Breast epithelium (tissue), 4 donors: Measurements from ENCODE around the gene C16orf86. TPM values are rescaled to one million over a fixed set of nuclear protein-coding genes. Genes with fewer than 3 reads are reported as not detected.

Experiments
- DNase-seq, 2 donors: peaks; one replicate each; pipeline ENCODE4 v3.0.0-alpha.2; 2019; ENCODE audit warnings: low spot score in 2 of 2
- H3K27ac ChIP-seq, 2 donors: fragments of 200-600 bp; sonication (generic) in 1 of 2; one replicate each; pipeline ENCODE4 v1.5.1; 2016 to 2019; ENCODE audit warnings: mild to moderate bottlenecking in 1 of 2
- H3K27me3 ChIP-seq, 2 donors: fragments of 200-600 bp; sonication (generic) in 1 of 2; one replicate each; pipeline versions ENCODE4 v1.5.1 to v1.6.0; 2017 to 2019; ENCODE audit warnings: control low read depth in 1 of 2, mild to moderate bottlenecking in 1 of 2
- H3K36me3 ChIP-seq: fragments of 200-600 bp; one replicate; pipeline ENCODE4 v1.5.1; 2019
- H3K4me1 ChIP-seq, 2 donors: fragments of 200-600 bp; sonication (generic); one replicate each; pipeline ENCODE4 v1.5.1; 2016 to 2019; ENCODE audit warnings: control low read depth in 1 of 2
- H3K4me3 ChIP-seq, 3 donors: fragments of 200-600 bp; sonication (generic); 1 replicate in 2 of 3; 2 replicates in 1 of 3; pipeline ENCODE4 v1.5.1; 2016 to 2019; ENCODE audit warnings: mild to moderate bottlenecking in 3 of 3, moderate library complexity in 2 of 3
- H3K9me3 ChIP-seq, 2 donors: fragments of 200-600 bp; sonication (generic) in 1 of 2; one replicate each; pipeline ENCODE4 v1.5.1; 2016 to 2019; ENCODE audit warnings: control low read depth in 1 of 2
- CTCF ChIP-seq, 3 donors: fragments of 450-650 bp; IDR thresholded peaks; one replicate each; pipeline ENCODE4 v1.5.1; 2016 to 2017; ENCODE audit warnings: antibody characterized with exemption in 3 of 3, mild to moderate bottlenecking in 3 of 3, moderate library complexity in 3 of 3
- POLR2A ChIP-seq: fragments of 450-650 bp; IDR thresholded peaks from one replicate; pipeline ENCODE4 v1.6.1; 2016; ENCODE audit warnings: antibody characterized with exemption, mild to moderate bottlenecking, moderate library complexity
- POLR2AphosphoS5 ChIP-seq, 3 donors: sonication (generic); formaldehyde crosslinking; IDR thresholded peaks; one replicate each; pipeline ENCODE4 v1.6.1; 2017; ENCODE audit warnings: antibody characterized with exemption in 3 of 3
- intact Hi-C: fragments of 100-400 bp; cut with DNase I; formaldehyde crosslinking; loops from one replicate; pipeline ENCODE4 v1.15.1; 2023; ENCODE audit warnings: low total_unique reads
- total RNA-seq, 3 donors: library from RNA; depleted of rRNA; stranded (reverse); fragments of >200 nt; gene quantifications; one replicate each; pipeline ENCODE4 v1.1.0, GENCODE V29; 2016

C16orf86 gene
- total RNA-seq, 3 donors from 2014 or later, result 7.2 to 18.1 (median 11.1) TPM

- TF ChIP-seq POLR2AphosphoS5 (IDR thresholded peaks at IDR 0.05) (no peak), CTCF (IDR thresholded peaks at IDR 0.05) (no peak)
- H3K4me1 ChIP-seq, result no peaks in the 10 kb centered on the region
- H3K9me3 ChIP-seq, result no peaks in the 10 kb centered on the region
- no peak overlapping the region for H3K27ac ChIP-seq
- no peaks in the 10 kb centered on the region for H3K27me3 ChIP-seq
- DNase-seq, result no peak
- H3K4me3 ChIP-seq, result no peak overlapping the region
- intact Hi-C loops, result no loop called here
- H3K36me3 ChIP-seq, result no peaks in the 10 kb centered on the region
These were observed 42.4 kb downstream of the C16orf86 start for GRCh38 chr16:67709050-67709449.

- intact Hi-C loops, result no loop called here
- Histone ChIP-seq H3K27ac (no peak overlapping the region), H3K4me1 (no peaks in the 10 kb centered on the region), H3K36me3 (no peaks in the 10 kb centered on the region), H3K9me3 (no peaks in the 10 kb centered on the region), H3K27me3 (no peaks in the 10 kb centered on the region), H3K4me3 (no peak overlapping the region)
- DNase-seq, result no peak
- TF ChIP-seq CTCF (IDR thresholded peaks at IDR 0.05), result no peak
- TF ChIP-seq POLR2A, result no peak
- TF ChIP-seq POLR2AphosphoS5 (IDR thresholded peaks at IDR 0.05), result no peak
These were observed 44.0 kb downstream of the C16orf86 start for GRCh38 chr16:67710607-67711006.

- H3K4me1 ChIP-seq, result no peaks in the 10 kb centered on the region
- DNase-seq, result no peak
- no peak overlapping the region for H3K27ac ChIP-seq
- intact Hi-C loops, result no loop called here
- H3K4me3 ChIP-seq, result no peak overlapping the region
- no peak for TF ChIP-seq POLR2A
- no peak for TF ChIP-seq CTCF (IDR thresholded peaks at IDR 0.05)
- no peak for TF ChIP-seq POLR2AphosphoS5 (IDR thresholded peaks at IDR 0.05)
- H3K27me3 ChIP-seq, result no peaks in the 10 kb centered on the region
- H3K36me3 ChIP-seq, result no peaks in the 10 kb centered on the region
- H3K9me3 ChIP-seq, result no peaks in the 10 kb centered on the region
These were observed 47.1 kb downstream of the C16orf86 start for GRCh38 chr16:67713647-67714273.

GRCh38 chr16:67714522-67714921 is 47.9 kb downstream of the C16orf86 start:
- Histone ChIP-seq H3K4me1 (no peaks in the 10 kb centered on the region), H3K27ac (no peak overlapping the region), H3K27me3 (no peaks in the 10 kb centered on the region), H3K36me3 (no peaks in the 10 kb centered on the region), H3K9me3 (no peaks in the 10 kb centered on the region), H3K4me3 (no peak overlapping the region)
- TF ChIP-seq CTCF (IDR thresholded peaks at IDR 0.05), result no peak
- TF ChIP-seq POLR2A, result no peak
- TF ChIP-seq POLR2AphosphoS5 (IDR thresholded peaks at IDR 0.05), result no peak
- no peak for DNase-seq
- intact Hi-C loops, result no loop called here

- Histone ChIP-seq H3K9me3 (no peaks in the 10 kb centered on the region), H3K4me1 (peaks cover 0 to 5% of the 10 kb centered on the region in 2 donors), H3K27ac (no peak overlapping the region), H3K4me3 (no peak overlapping the region), H3K36me3 (no peaks in the 10 kb centered on the region), H3K27me3 (no peaks in the 10 kb centered on the region)
- intact Hi-C loops, result no loop called here
- no peak for TF ChIP-seq POLR2AphosphoS5 (IDR thresholded peaks at IDR 0.05)
- no peak for TF ChIP-seq POLR2A
- no peak for TF ChIP-seq CTCF (IDR thresholded peaks at IDR 0.05)
- DNase-seq, result no peak
These were observed 49.5 kb downstream of the C16orf86 start for GRCh38 chr16:67716097-67716496.

Other genes starting within 250 kb of the C16orf86 start
- gene HSD11B2, start 235.7 kb upstream of the C16orf86 start, total RNA-seq, result 10 to 100 TPM in 2 of 3 donors, under 1 TPM in 1; 0.32 to 66.9 (median 10.2) TPM
- 100 to 1,000 TPM; 101 to 122 (median 104) TPM for gene ATP6V0D1, start 185.7 kb upstream of the C16orf86 start, total RNA-seq
- gene AGRP, start 183.3 kb upstream of the C16orf86 start, total RNA-seq, result not detected
- 10 to 100 TPM; 32.0 to 50.5 (median 33.4) TPM for gene RIPOR1, start 138.0 kb upstream of the C16orf86 start, total RNA-seq
- 10 to 100 TPM; 27.8 to 51.7 (median 38.0) TPM for gene CTCF, start 104.3 kb upstream of the C16orf86 start, total RNA-seq
- 1 to 10 TPM in 2 of 3 donors, under 1 TPM in 1; 0.96 to 2.3 (median 1.6) TPM for gene CARMIL2, start 21.7 kb upstream of the C16orf86 start, total RNA-seq
- gene ACD, start 6.6 kb upstream of the C16orf86 start, total RNA-seq, result 10 to 100 TPM; 19.4 to 20.6 (median 19.8) TPM
- gene PARD6A, start 5.9 kb upstream of the C16orf86 start, total RNA-seq, result 1 to 10 TPM; 6.4 to 8.5 (median 7.2) TPM
- gene ENKD1, start 64 bp upstream of the C16orf86 start, total RNA-seq, result 10 to 100 TPM; 18.6 to 21.0 (median 20.1) TPM
- 10 to 100 TPM; 11.4 to 22.0 (median 21.4) TPM for gene GFOD2, start 52.5 kb downstream of the C16orf86 start, total RNA-seq
- gene RANBP10, start 139.7 kb downstream of the C16orf86 start, total RNA-seq, result 10 to 100 TPM in 2 of 3 donors, 1 to 10 TPM in 1; 7.7 to 13.2 (median 13.1) TPM
- 1 to 10 TPM; 1.1 to 4.2 (median 3.9) TPM for gene TSNAXIP1, start 140.1 kb downstream of the C16orf86 start, total RNA-seq
- gene THAP11, start 175.5 kb downstream of the C16orf86 start, total RNA-seq, result 10 to 100 TPM; 51.1 to 57.8 (median 53.0) TPM
- 100 to 1,000 TPM in 1 of 3 donors, 10 to 100 TPM in 2; 91.5 to 168 (median 94.8) TPM for gene NUTF2, start 180.1 kb downstream of the C16orf86 start, total RNA-seq
- gene CENPT, start 180.9 kb downstream of the C16orf86 start, total RNA-seq, result 10 to 100 TPM; 35.0 to 52.0 (median 51.5) TPM
- 10 to 100 TPM; 43.3 to 57.0 (median 53.6) TPM for gene EDC4, start 206.2 kb downstream of the C16orf86 start, total RNA-seq
- 1 to 10 TPM in 2 of 3 donors, not detected in 1; 1.3 to 1.4 TPM for gene NRN1L, start 218.1 kb downstream of the C16orf86 start, total RNA-seq
- 10 to 100 TPM; 17.3 to 20.5 (median 17.4) TPM for gene PSKH1, start 226.4 kb downstream of the C16orf86 start, total RNA-seq